ENCODE results near the gene NDFIP2. TPM values are rescaled to one million over a fixed set of nuclear protein-coding genes. Genes with fewer than 3 reads are reported as not detected.

Gene NDFIP2
- total RNA-seq, 1 experiment from 2014 or later = 49.6 TPM

- ChIA-PET POLR2A (no interaction called here), CTCF (interaction anchor here (1.1 kb wide), 1 partner anchor 115 kb away, joined by 5 read pairs; no protein-coding TSS in a partner anchor), RAD21 (ENCODE audit: low non-redundant PET in 1 of 2, low total read pairs in 2 of 2, uncharacterized antibody in 2 of 2, unreplicated experiment in 2 of 2) (interaction anchor here in 1 of 2 experiments (1.0 kb wide), 1 partner anchor 114 kb away, joined by 3 read pairs; no protein-coding TSS in a partner anchor)
- ATAC-seq (no peak), DNase-seq (ENCODE audit: low read depth, low spot score) (no peak)
- Histone ChIP-seq H3K27me3 (ENCODE audit: insufficient read depth, low read length) (no peaks in the 10 kb centered on the region), H3K27ac (ENCODE audit: low read depth, low read length) (no peak overlapping the region), H3K79me2 (ENCODE audit: insufficient read depth, low read length) (peaks cover 8% of the 10 kb centered on the region), H2AFZ (ENCODE audit: low read depth, low read length, poor library complexity, severe bottlenecking) (no peak overlapping the region), H3K36me3 (ENCODE audit: control insufficient read depth in 1 of 2, insufficient read depth in 2 of 2, low read length in 2 of 2) (no peaks in the 10 kb centered on the region; a peak in 1 of 4 replicates), H3K4me2 (ENCODE audit: low read length) (no peak overlapping the region), H3K9me2 (ENCODE audit: insufficient read depth) (no peaks in the 10 kb centered on the region), H3K4me3 (replicated peaks in 1 of 2; ENCODE audit: low read depth in 1 of 2, low read length in 2 of 2) (no peak overlapping the region), H3K4me1 (ENCODE audit: control insufficient read depth in 1 of 2, insufficient read depth in 2 of 2, low read length in 2 of 2) (no peaks in the 10 kb centered on the region), H3K9me3 (ENCODE audit: control insufficient read depth in 1 of 2, insufficient read depth in 1 of 2, low read depth in 1 of 2, low read length in 2 of 2) (no peaks in the 10 kb centered on the region), H3K9ac (ENCODE audit: low read length) (no peak overlapping the region), H4K20me1 (ENCODE audit: insufficient read depth) (peaks cover 5% of the 10 kb centered on the region; the same call in 1 of the 2 replicates)
- no TSS peak for BruUV-seq (replicated peaks)
- TF ChIP-seq, protein P1, sequence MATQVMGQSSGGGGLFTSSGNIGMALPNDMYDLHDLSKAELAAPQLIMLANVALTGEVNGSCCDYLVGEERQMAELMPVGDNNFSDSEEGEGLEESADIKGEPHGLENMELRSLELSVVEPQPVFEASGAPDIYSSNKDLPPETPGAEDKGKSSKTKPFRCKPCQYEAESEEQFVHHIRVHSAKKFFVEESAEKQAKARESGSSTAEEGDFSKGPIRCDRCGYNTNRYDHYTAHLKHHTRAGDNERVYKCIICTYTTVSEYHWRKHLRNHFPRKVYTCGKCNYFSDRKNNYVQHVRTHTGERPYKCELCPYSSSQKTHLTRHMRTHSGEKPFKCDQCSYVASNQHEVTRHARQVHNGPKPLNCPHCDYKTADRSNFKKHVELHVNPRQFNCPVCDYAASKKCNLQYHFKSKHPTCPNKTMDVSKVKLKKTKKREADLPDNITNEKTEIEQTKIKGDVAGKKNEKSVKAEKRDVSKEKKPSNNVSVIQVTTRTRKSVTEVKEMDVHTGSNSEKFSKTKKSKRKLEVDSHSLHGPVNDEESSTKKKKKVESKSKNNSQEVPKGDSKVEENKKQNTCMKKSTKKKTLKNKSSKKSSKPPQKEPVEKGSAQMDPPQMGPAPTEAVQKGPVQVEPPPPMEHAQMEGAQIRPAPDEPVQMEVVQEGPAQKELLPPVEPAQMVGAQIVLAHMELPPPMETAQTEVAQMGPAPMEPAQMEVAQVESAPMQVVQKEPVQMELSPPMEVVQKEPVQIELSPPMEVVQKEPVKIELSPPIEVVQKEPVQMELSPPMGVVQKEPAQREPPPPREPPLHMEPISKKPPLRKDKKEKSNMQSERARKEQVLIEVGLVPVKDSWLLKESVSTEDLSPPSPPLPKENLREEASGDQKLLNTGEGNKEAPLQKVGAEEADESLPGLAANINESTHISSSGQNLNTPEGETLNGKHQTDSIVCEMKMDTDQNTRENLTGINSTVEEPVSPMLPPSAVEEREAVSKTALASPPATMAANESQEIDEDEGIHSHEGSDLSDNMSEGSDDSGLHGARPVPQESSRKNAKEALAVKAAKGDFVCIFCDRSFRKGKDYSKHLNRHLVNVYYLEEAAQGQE (IDR thresholded peaks at IDR 0.05; ENCODE audit: low read depth) = no peak
- no peak for TF ChIP-seq ELF1 (IDR thresholded peaks at IDR 0.05; ENCODE audit: borderline replicate concordance, low read depth)
- TF ChIP-seq RAD21 (IDR thresholded peaks at IDR 0.05; ENCODE audit: low read depth) = no peak
- no peak for TF ChIP-seq ZNF274 (IDR thresholded peaks at IDR 0.05; ENCODE audit: low read depth, low read length)
- TF ChIP-seq EGR1 (IDR thresholded peaks at IDR 0.05; ENCODE audit: low read depth) = no peak
- no peak for TF ChIP-seq POLR2A (IDR thresholded peaks at IDR 0.05; ENCODE audit: borderline replicate concordance, extremely low read depth, insufficient read depth, insufficient read length)
- TF ChIP-seq SP1 (IDR thresholded peaks at IDR 0.05; ENCODE audit: low read depth) = no peak
- TF ChIP-seq, protein P2, sequence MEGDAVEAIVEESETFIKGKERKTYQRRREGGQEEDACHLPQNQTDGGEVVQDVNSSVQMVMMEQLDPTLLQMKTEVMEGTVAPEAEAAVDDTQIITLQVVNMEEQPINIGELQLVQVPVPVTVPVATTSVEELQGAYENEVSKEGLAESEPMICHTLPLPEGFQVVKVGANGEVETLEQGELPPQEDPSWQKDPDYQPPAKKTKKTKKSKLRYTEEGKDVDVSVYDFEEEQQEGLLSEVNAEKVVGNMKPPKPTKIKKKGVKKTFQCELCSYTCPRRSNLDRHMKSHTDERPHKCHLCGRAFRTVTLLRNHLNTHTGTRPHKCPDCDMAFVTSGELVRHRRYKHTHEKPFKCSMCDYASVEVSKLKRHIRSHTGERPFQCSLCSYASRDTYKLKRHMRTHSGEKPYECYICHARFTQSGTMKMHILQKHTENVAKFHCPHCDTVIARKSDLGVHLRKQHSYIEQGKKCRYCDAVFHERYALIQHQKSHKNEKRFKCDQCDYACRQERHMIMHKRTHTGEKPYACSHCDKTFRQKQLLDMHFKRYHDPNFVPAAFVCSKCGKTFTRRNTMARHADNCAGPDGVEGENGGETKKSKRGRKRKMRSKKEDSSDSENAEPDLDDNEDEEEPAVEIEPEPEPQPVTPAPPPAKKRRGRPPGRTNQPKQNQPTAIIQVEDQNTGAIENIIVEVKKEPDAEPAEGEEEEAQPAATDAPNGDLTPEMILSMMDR (IDR thresholded peaks at IDR 0.05 in 2 of 3, conservative IDR thresholded peaks at IDR 0.05 in 1 of 3; ENCODE audit: borderline replicate concordance in 1 of 3, insufficient read depth in 1 of 3, low read depth in 2 of 3, low read length in 2 of 3) = no peak
- no peak for TF ChIP-seq FOSL1 (IDR thresholded peaks at IDR 0.05; ENCODE audit: low read depth)
- no peak for TF ChIP-seq ZFX (IDR thresholded peaks at IDR 0.05)
- no peak for TF ChIP-seq TCF7L2 (IDR thresholded peaks at IDR 0.05; ENCODE audit: borderline replicate concordance, extremely low read depth, insufficient read depth, insufficient read length)
- TF ChIP-seq POLR2AphosphoS5 (IDR thresholded peaks at IDR 0.05; ENCODE audit: low read depth, low read length) = no peak
- no peak for TF ChIP-seq EZH2 (IDR thresholded peaks at IDR 0.05)
- no peak for TF ChIP-seq ZBTB33 (IDR thresholded peaks at IDR 0.05; ENCODE audit: extremely low read depth, insufficient replicate concordance, low read length)
- no peak for TF ChIP-seq CEBPB (IDR thresholded peaks at IDR 0.05; ENCODE audit: low read depth)
- intact Hi-C loops (cut with micrococcal nuclease) = no loop called here
Measured at GRCh38 chr13:79538757-79539156, 57.8 kb downstream of the NDFIP2 start.

Measured in HCT116 (cell line).